GM23338 (cell line): ENCODE data around the gene SLC1A4. TPM values are rescaled to one million over a fixed set of nuclear protein-coding genes. Genes with fewer than 3 reads are reported as not detected.

Experiments
- ATAC-seq: fragments of 200-7000 bp; cut with Tn5 transposase; 3 replicates; pipeline ENCODE4 v1.9.1; 2020
- DNase-seq: peaks from one replicate; pipeline ENCODE4 v3.0.0-alpha.2; 2015; ENCODE audit warnings: low spot score
- H2AFZ ChIP-seq: fragments of 200-600 bp; sonication (generic); 2 replicates; pipeline ENCODE4 v1.8.0; 2016; ENCODE audit warnings: antibody characterized with exemption, mild to moderate bottlenecking, moderate library complexity
- H3F3A ChIP-seq: fragments of 200-600 bp; sonication (generic); replicated peaks from 2 replicates; pipeline ENCODE4 v1.8.0; 2017; ENCODE audit warnings: antibody characterized with exemption, mixed run types, low read depth
- H3K27ac ChIP-seq: fragments of 200-600 bp; sonication (generic); 2 replicates; pipeline ENCODE4 v1.6.1; 2016; ENCODE audit warnings: low read depth
- H3K27me3 ChIP-seq: fragments of 200-600 bp; sonication (generic); 2 replicates; pipeline ENCODE4 v1.8.0; 2016; ENCODE audit warnings: mild to moderate bottlenecking, mixed run types, moderate library complexity; ENCODE audit not compliant: insufficient read depth
- H3K36me3 ChIP-seq: fragments of 200-600 bp; sonication (generic); 2 replicates; pipeline ENCODE4 v1.8.0; 2016; ENCODE audit warnings: mild to moderate bottlenecking; ENCODE audit not compliant: insufficient read depth
- H3K4me1 ChIP-seq: fragments of 200-600 bp; sonication (generic); 2 replicates; pipeline ENCODE4 v1.8.0; 2016; ENCODE audit warnings: mild to moderate bottlenecking, moderate library complexity; ENCODE audit not compliant: insufficient read depth
- H3K4me2 ChIP-seq: fragments of 200-600 bp; sonication (generic); 2 replicates; pipeline ENCODE4 v1.7.1; 2017; ENCODE audit warnings: mixed run types
- H3K4me3 ChIP-seq: fragments of 200-600 bp; sonication (generic); 2 replicates; pipeline ENCODE4 v1.6.1; 2016; ENCODE audit warnings: mixed run types
- H3K79me2 ChIP-seq: fragments of 200-600 bp; sonication (generic); replicated peaks from 2 replicates; pipeline ENCODE4 v1.8.0; 2017; ENCODE audit warnings: mild to moderate bottlenecking; ENCODE audit not compliant: insufficient read depth
- H3K9me2 ChIP-seq: fragments of 200-600 bp; sonication (generic); 2 replicates; pipeline ENCODE4 v1.8.0; 2017; ENCODE audit not compliant: insufficient read depth
- H4K20me1 ChIP-seq: fragments of 200-600 bp; sonication (generic); replicated peaks from 2 replicates; pipeline ENCODE4 v1.8.0; 2017; ENCODE audit warnings: mild to moderate bottlenecking; ENCODE audit not compliant: insufficient read depth
- H3K27ac Mint-ChIP-seq: 2 replicates; pipeline ENCODE4 v1.8.0; 2020; ENCODE audit warnings: inconsistent platforms, mild to moderate bottlenecking, moderate library complexity, mixed read lengths
- H3K27me3 Mint-ChIP-seq: 3 replicates; pipeline ENCODE4 v1.8.0; 2022; ENCODE audit warnings: low read depth, mild to moderate bottlenecking, moderate library complexity, mixed read lengths, inconsistent platforms; ENCODE audit not compliant: insufficient read depth, poor library complexity
- H3K36me3 Mint-ChIP-seq: 3 replicates; pipeline ENCODE4 v1.8.0; 2021; ENCODE audit warnings: low read depth, mild to moderate bottlenecking, inconsistent platforms, moderate library complexity, mixed read lengths
- H3K4me1 Mint-ChIP-seq: 3 replicates; pipeline ENCODE4 v1.8.0; 2020; ENCODE audit warnings: mild to moderate bottlenecking, inconsistent platforms, mixed read lengths
- H3K4me3 Mint-ChIP-seq: 3 replicates; pipeline ENCODE4 v1.8.0; 2021; ENCODE audit warnings: moderate library complexity, mild to moderate bottlenecking, inconsistent platforms, mixed read lengths
- H3K9me3 Mint-ChIP-seq: 3 replicates; pipeline ENCODE4 v1.8.0; 2020; ENCODE audit warnings: moderate library complexity, mild to moderate bottlenecking, inconsistent platforms, mixed read lengths
- CREB1 ChIP-seq: fragments of 250-450 bp; sonication (Bioruptor Pico); IDR thresholded peaks from 2 replicates; pipeline ENCODE4 v1.5.0; 2020; ENCODE audit warnings: low read depth, mild to moderate bottlenecking, moderate library complexity
- CTCF ChIP-seq, 2 experiments: fragments of 200-600 bp in 1 of 2; sonication (generic) in 1 of 2; conservative IDR thresholded peaks; 2 replicates each; pipeline versions ENCODE4 v1.5.1 to v1.6.1; 2016 to 2017; ENCODE audit warnings: antibody characterized with exemption in 2 of 2, low read depth in 2 of 2, mild to moderate bottlenecking in 2 of 2, moderate library complexity in 1 of 2
- ETS1 ChIP-seq: IDR thresholded peaks from 2 replicates; pipeline ENCODE4 v1.6.1; 2016; ENCODE audit warnings: antibody characterized with exemption
- EZH2 ChIP-seq: fragments of 200-600 bp; sonication (generic); IDR thresholded peaks from one replicate; pipeline ENCODE4 v1.8.0; 2017; ENCODE audit warnings: antibody characterized with exemption, mild to moderate bottlenecking, low read depth; ENCODE audit not compliant: unreplicated experiment
- EZH2phosphoT487 ChIP-seq: fragments of 200-600 bp; sonication (generic); IDR thresholded peaks from one replicate; pipeline ENCODE4 v1.8.1; 2018; ENCODE audit warnings: antibody characterized with exemption; ENCODE audit not compliant: unreplicated experiment
- JUNB ChIP-seq: IDR thresholded peaks from one replicate; pipeline ENCODE4 v1.6.1; 2016; ENCODE audit warnings: antibody characterized with exemption; ENCODE audit not compliant: unreplicated experiment
- NANOG ChIP-seq: IDR thresholded peaks from 2 replicates; pipeline ENCODE4 v1.6.1; 2016; ENCODE audit warnings: antibody characterized with exemption, borderline replicate concordance
- POLR2AphosphoS5 ChIP-seq: IDR thresholded peaks from 2 replicates; pipeline ENCODE4 v1.6.1; 2016; ENCODE audit warnings: antibody characterized with exemption, low read depth
- REST ChIP-seq: IDR thresholded peaks from one replicate; pipeline ENCODE4 v1.6.1; 2018; ENCODE audit warnings: antibody characterized with exemption; ENCODE audit not compliant: unreplicated experiment
- STAT1 ChIP-seq: IDR thresholded peaks from one replicate; pipeline ENCODE4 v1.6.1; 2016; ENCODE audit warnings: antibody characterized with exemption; ENCODE audit not compliant: unreplicated experiment
- ZNF114 ChIP-seq: fragments of 250-450 bp; sonication (Bioruptor Pico); IDR thresholded peaks from 2 replicates; pipeline ENCODE4 v1.5.0; 2020; ENCODE audit warnings: mild to moderate bottlenecking, moderate library complexity
- ZNF331 ChIP-seq: fragments of 250-450 bp; sonication (Bioruptor Pico); IDR thresholded peaks from 2 replicates; pipeline ENCODE4 v1.5.0; 2020; ENCODE audit warnings: low read depth, mild to moderate bottlenecking, moderate library complexity
- ZNF462 ChIP-seq: fragments of 250-450 bp; sonication (Bioruptor Pico); IDR thresholded peaks from 2 replicates; pipeline ENCODE4 v1.5.0; 2020; ENCODE audit warnings: mild to moderate bottlenecking, moderate library complexity
- polyA plus RNA-seq: library from polyadenylated mRNA; unstranded; fragments of >200 nt; fragmentation: Nextera tagmentation; extraction: Ambion mirVana; gene quantifications from 2 replicates; pipeline ENCODE4 v1.2.1, GENCODE V29; 2016
- total RNA-seq: library from RNA; depleted of rRNA; stranded (reverse); fragments of >200 nt; shearing (Covaris generic); gene quantifications from 2 replicates; pipeline ENCODE4 v1.2.3, GENCODE V29; 2014

Gene SLC1A4
- total and polyA plus RNA-seq, 2 experiments from 2014 or later = 1.3 to 2.7 TPM

GRCh38 chr2:65044097-65044735, 55.0 kb downstream of the SLC1A4 start:
- no peak overlapping the region for H3K4me2 ChIP-seq
- 0 out of 2 replicates have a peak, but pooled peaks cover 3% of the 10 kb centered on the region for H3K9me2 ChIP-seq
- Mint-ChIP-seq H3K27ac (no peak overlapping the region), H3K9me3 (peaks cover 36% of the 10 kb centered on the region), H3K27me3 (peaks cover 10% of the 10 kb centered on the region), H3K4me3 (no peak overlapping the region), H3K36me3 (peaks cover 71% of the 10 kb centered on the region), H3K4me1 (peaks cover 16% of the 10 kb centered on the region)
- H3K27ac ChIP-seq = no peak overlapping the region
- DNase-seq = no peak
- H3K27me3 ChIP-seq = no peaks in the 10 kb centered on the region
- H3K36me3 ChIP-seq = peaks cover 25% of the 10 kb centered on the region
- H3K4me1 ChIP-seq = peaks cover 12% of the 10 kb centered on the region; the same call in 1 of the 2 replicates
- H3K4me3 ChIP-seq = no peak overlapping the region
- no peaks in the 10 kb centered on the region for H3F3A ChIP-seq
- H3K79me2 ChIP-seq = no peaks in the 10 kb centered on the region
- H2AFZ ChIP-seq = no peak overlapping the region
- no peak for ATAC-seq
- TF ChIP-seq POLR2AphosphoS5 = no peak
- no peak for TF ChIP-seq EZH2
- TF ChIP-seq EZH2phosphoT487 = no peak
- no peak for TF ChIP-seq ZNF331 (CRISPR knock-in tag)
- no peak for TF ChIP-seq CTCF (conservative IDR thresholded peaks at IDR 0.05; ENCODE audit: low read depth in 2 of 2)
- no peak for TF ChIP-seq JUNB
- TF ChIP-seq NANOG = no peak
- no peak for TF ChIP-seq ETS1
- no peak for TF ChIP-seq STAT1
- no peak for TF ChIP-seq ZNF462 (CRISPR knock-in tag)
- no peak for TF ChIP-seq ZNF114 (CRISPR knock-in tag)
- TF ChIP-seq CREB1 = no peak
- TF ChIP-seq REST = no peak
- no peaks in the 10 kb centered on the region; the same call in 1 of the 2 replicates for H4K20me1 ChIP-seq
